H1 (cell line): ENCODE measurements around the gene NT5C3B. TPM values are rescaled to one million over a fixed set of nuclear protein-coding genes. Genes with fewer than 3 reads are reported as not detected.
A peak's percentile ranks its signal among the peaks of the same experiment; 100 is the strongest.

ENCODE experiments used
- CTCF ChIA-PET: fragments of 300-600 bp; sonication (Branson Sonifier 250); formaldehyde crosslinking; loops from one replicate; lab custom pipeline; 2021; ENCODE audit not compliant: partially characterized antibody; lab: Charles Lee
- POLR2A ChIA-PET: fragments of 300-600 bp; sonication (Branson Sonifier 250); formaldehyde crosslinking; loops from one replicate; lab custom pipeline; 2021; ENCODE audit warnings: inconsistent platforms; ENCODE audit not compliant: partially characterized antibody; lab: Charles Lee
- DNase-seq, 2 experiments: peaks; one replicate each; pipeline versions ENCODE4 v3.0.0 to v3.0.0-alpha.2; 2010 to 2022; ENCODE audit warnings: low spot score in 2 of 2, low read depth in 1 of 2, mixed read lengths in 1 of 2
- FAIRE-seq: peaks from 2 replicates; lab custom pipeline; 2011; peaks lifted over from hg19 to GRCh38; lab: Jason Lieb, UNC
- H2AFZ ChIP-seq: 2 replicates; pipeline ENCODE4 v1.8.1; 2012; ENCODE audit warnings: low read length, inconsistent platforms
- H2AK5ac ChIP-seq: 2 replicates; pipeline ENCODE4 v1.6.1; 2013; ENCODE audit warnings: low read depth, low read length
- H2BK120ac ChIP-seq: replicated peaks from 2 replicates; pipeline ENCODE3; 2013; ENCODE audit warnings: low read depth, low read length, inconsistent platforms
- H2BK12ac ChIP-seq: 2 replicates; pipeline ENCODE4 v1.6.1; 2013; ENCODE audit warnings: low read depth, low read length
- H2BK15ac ChIP-seq: 2 replicates; pipeline ENCODE4 v1.6.1; 2013; ENCODE audit warnings: low read length
- H2BK20ac ChIP-seq: 2 replicates; pipeline ENCODE4 v1.6.1; 2013; ENCODE audit warnings: low read length
- H2BK5ac ChIP-seq: 2 replicates; pipeline ENCODE4 v1.6.1; 2013; ENCODE audit warnings: low read depth, low read length
- H3K14ac ChIP-seq: 2 replicates; pipeline ENCODE4 v1.6.1; 2013; ENCODE audit warnings: inconsistent platforms; ENCODE audit not compliant: insufficient read length
- H3K18ac ChIP-seq: 2 replicates; pipeline ENCODE4 v1.6.1; 2013; ENCODE audit warnings: low read length; ENCODE audit errors: extremely low read depth
- H3K23ac ChIP-seq: 2 replicates; pipeline ENCODE4 v1.6.1; 2013; ENCODE audit warnings: inconsistent platforms; ENCODE audit not compliant: insufficient read length
- H3K23me2 ChIP-seq: 2 replicates; pipeline ENCODE4 v1.6.1; 2013; ENCODE audit warnings: low read depth, low read length
- H3K27ac ChIP-seq: 2 replicates; pipeline ENCODE4 v1.6.1; 2011; ENCODE audit warnings: low read depth, low read length, inconsistent platforms
- H3K27me3 ChIP-seq, 4 experiments: replicated peaks in 1 of 4; 1 replicate in 1 of 4; 2 replicates in 3 of 4; pipeline versions ENCODE4 v1.6.1 to v1.8.1; 2011 to 2013; ENCODE audit warnings: low read length in 3 of 4, mild to moderate bottlenecking in 3 of 4, inconsistent platforms in 2 of 4, mixed read lengths in 2 of 4, moderate library complexity in 1 of 4; ENCODE audit not compliant: control insufficient read depth in 3 of 4, insufficient read depth in 3 of 4; ENCODE audit errors: extremely low read depth in 1 of 4
- H3K36me3 ChIP-seq, 4 experiments: 2 replicates each; pipeline versions ENCODE4 v1.6.1 to v1.8.1; 2011 to 2013; ENCODE audit warnings: mild to moderate bottlenecking in 4 of 4, low read length in 3 of 4, moderate library complexity in 2 of 4, control low read depth in 1 of 4, inconsistent platforms in 1 of 4; ENCODE audit not compliant: insufficient read depth in 4 of 4, control insufficient read depth in 2 of 4
- H3K4ac ChIP-seq: replicated peaks from 2 replicates; pipeline ENCODE3; 2013; ENCODE audit warnings: low read length, low read depth, mixed read lengths, inconsistent platforms; ENCODE audit not compliant: insufficient read length
- H3K4me1 ChIP-seq, 4 experiments: replicated peaks in 1 of 4; 1 replicate in 1 of 4; 2 replicates in 3 of 4; pipeline versions ENCODE4 v1.6.1 to v1.8.1; 2011 to 2013; ENCODE audit warnings: low read length in 3 of 4, inconsistent platforms in 2 of 4, mixed read lengths in 1 of 4; ENCODE audit not compliant: insufficient read depth in 4 of 4, control insufficient read depth in 3 of 4
- H3K4me2 ChIP-seq, 2 experiments: 2 replicates each; pipeline versions ENCODE4 v1.6.1 to v1.8.1; 2011 to 2013; ENCODE audit warnings: low read depth in 2 of 2, low read length in 2 of 2, control low read depth in 1 of 2, inconsistent platforms in 1 of 2, mild to moderate bottlenecking in 1 of 2; ENCODE audit not compliant: insufficient read depth in 1 of 2
- H3K4me3 ChIP-seq, 4 experiments: fragments of 200-600, 300-600 bp in 1 of 4; sonication (generic), shearing (Covaris generic), sonication (Bioruptor Twin) in 1 of 4; 2 replicates each; pipeline versions ENCODE4 v1.5.1 to v1.8.1; 2011 to 2016; ENCODE audit warnings: low read length in 4 of 4, low read depth in 3 of 4, control low read depth in 2 of 4, inconsistent platforms in 2 of 4, mild to moderate bottlenecking in 2 of 4, mixed read lengths in 1 of 4, moderate library complexity in 1 of 4; ENCODE audit not compliant: insufficient read depth in 2 of 4; ENCODE audit errors: extremely low read depth in 1 of 4
- H3K56ac ChIP-seq: replicated peaks from 2 replicates; pipeline ENCODE3; 2013; ENCODE audit warnings: low read depth, mild to moderate bottlenecking, mixed read lengths, low read length, inconsistent platforms; ENCODE audit not compliant: insufficient read length
- H3K79me1 ChIP-seq: 2 replicates; pipeline ENCODE4 v1.6.1; 2013; ENCODE audit warnings: low read depth, low read length, control low read depth
- H3K79me2 ChIP-seq, 2 experiments: 2 replicates each; pipeline versions ENCODE4 v1.6.1 to v1.8.1; 2012 to 2013; ENCODE audit warnings: low read length in 2 of 2, mild to moderate bottlenecking in 2 of 2, inconsistent platforms in 1 of 2; ENCODE audit not compliant: insufficient read depth in 2 of 2, control insufficient read depth in 1 of 2
- H3K9ac ChIP-seq, 4 experiments: replicated peaks in 1 of 4; 1 replicate in 1 of 4; 2 replicates in 3 of 4; pipeline versions ENCODE4 v1.6.1 to v1.8.1; 2011 to 2013; ENCODE audit warnings: low read depth in 3 of 4, low read length in 3 of 4, control low read depth in 2 of 4, mild to moderate bottlenecking in 2 of 4, moderate library complexity in 2 of 4, inconsistent platforms in 1 of 4; ENCODE audit errors: extremely low read depth in 1 of 4
- H3K9me3 ChIP-seq, 2 experiments: 2 replicates each; pipeline versions ENCODE4 v1.6.1 to v1.8.1; 2012 to 2013; ENCODE audit warnings: mild to moderate bottlenecking in 2 of 2, moderate library complexity in 2 of 2, control low read depth in 1 of 2, inconsistent platforms in 1 of 2, low read depth in 1 of 2, low read length in 1 of 2, mixed read lengths in 1 of 2; ENCODE audit not compliant: insufficient read depth in 2 of 2
- H4K20me1 ChIP-seq, 2 experiments: replicated peaks in 1 of 2; 2 replicates each; pipeline versions ENCODE3 to v1.8.1; 2011 to 2013; ENCODE audit warnings: inconsistent platforms in 2 of 2, low read length in 2 of 2, mild to moderate bottlenecking in 1 of 2; ENCODE audit not compliant: insufficient read depth in 2 of 2, control insufficient read depth in 1 of 2
- H4K5ac ChIP-seq: 2 replicates; pipeline ENCODE4 v1.6.1; 2013; ENCODE audit warnings: low read length, low read depth, mixed read lengths, inconsistent platforms; ENCODE audit not compliant: insufficient read length
- H4K8ac ChIP-seq: 2 replicates; pipeline ENCODE4 v1.8.0; 2013; ENCODE audit warnings: mild to moderate bottlenecking, moderate library complexity, low read length, inconsistent platforms; ENCODE audit not compliant: insufficient read depth; ENCODE audit errors: extremely low read depth
- H4K91ac ChIP-seq: replicated peaks from 2 replicates; pipeline ENCODE3; 2013; ENCODE audit warnings: low read length, mixed read lengths, inconsistent platforms; ENCODE audit not compliant: insufficient read length
- EZH2 ChIP-seq: fragments of 200-600 bp; sonication (generic); IDR thresholded peaks from 2 replicates; pipeline ENCODE4 v1.7.1; 2012; ENCODE audit warnings: low read depth, mild to moderate bottlenecking, moderate library complexity, low read length, inconsistent platforms; ENCODE audit not compliant: severe bottlenecking
- FOSL1 ChIP-seq: IDR thresholded peaks from 2 replicates; pipeline ENCODE4 v1.6.1; 2011; ENCODE audit warnings: mild to moderate bottlenecking, low read depth, low read length, moderate library complexity; ENCODE audit not compliant: insufficient read depth
- GABPA ChIP-seq: IDR thresholded peaks from 2 replicates; pipeline ENCODE4 v1.6.1; 2011; ENCODE audit warnings: mild to moderate bottlenecking, low read length, moderate library complexity, borderline replicate concordance; ENCODE audit not compliant: insufficient read depth
- KDM4A ChIP-seq: IDR thresholded peaks from one replicate; pipeline ENCODE4 v1.7.1; 2012; ENCODE audit warnings: low read depth, mild to moderate bottlenecking, moderate library complexity, low read length, inconsistent platforms; ENCODE audit not compliant: severe bottlenecking
- NRF1 ChIP-seq: IDR thresholded peaks from 2 replicates; pipeline ENCODE4 v1.6.1; 2011; ENCODE audit warnings: mild to moderate bottlenecking, low read depth, low read length, improper control_type of control experiment
- POU5F1 ChIP-seq: IDR thresholded peaks from 2 replicates; pipeline ENCODE4 v1.6.1; 2011; ENCODE audit warnings: low read depth, mild to moderate bottlenecking, low read length, moderate library complexity
- RBBP5 ChIP-seq: IDR thresholded peaks from 2 replicates; pipeline ENCODE4 v1.7.1; 2012; ENCODE audit warnings: low read depth, mild to moderate bottlenecking, inconsistent platforms, low read length, moderate library complexity, borderline replicate concordance
- RFX5 ChIP-seq: IDR thresholded peaks from 2 replicates; pipeline ENCODE4 v1.6.1; 2011; ENCODE audit warnings: low read depth, low read length, improper control_type of control experiment, borderline replicate concordance
- SRF ChIP-seq: IDR thresholded peaks from 2 replicates; pipeline ENCODE4 v1.6.1; 2011; ENCODE audit warnings: mild to moderate bottlenecking, low read depth, low read length, moderate library complexity
- TAF1 ChIP-seq: IDR thresholded peaks from 2 replicates; pipeline ENCODE4 v1.6.1; 2011; ENCODE audit warnings: mild to moderate bottlenecking, low read depth, low read length
- WGBS, 2 experiments: shearing (Covaris generic) in 1 of 2; methylation state at CpG; one replicate each; pipeline versions ENCODE4 v1.1.6 to v1.1.7; 2013 to 2015; ENCODE audit warnings: low lambda C conversion rate in 2 of 2, mixed read lengths in 2 of 2, inconsistent platforms in 1 of 2, low coverage in 1 of 2, missing lambda C conversion rate in 1 of 2; ENCODE audit not compliant: insufficient replicate concordance in 2 of 2, insufficient coverage in 1 of 2, insufficient read length in 1 of 2; ENCODE audit errors: extremely low coverage in 1 of 2, missing lambda C conversion rate in 1 of 2; 5-methylcytosine and 5-hydroxymethylcytosine counted together
- polyA plus RNA-seq, 7 experiments: library from polyadenylated mRNA; depleted of rRNA in 3 of 7; stranded (reverse) in 5 of 7; unstranded in 2 of 7; fragments of >200 nt in 5 of 7; fragments of 200-250 nt in 2 of 7; gene quantifications; 1 replicate in 5 of 7; 2 replicates in 1 of 7; 4 replicates in 1 of 7; pipeline versions ENCODE4 v1.2.1 to v1.2.3, GENCODE V29; 2011 to 2013; ENCODE audit warnings: missing spikeins in 2 of 7, mixed read lengths in 2 of 7
- total RNA-seq: library from RNA; stranded (reverse); fragmentation: NEBNext Ultra II Directional; extraction: Animal tissue kit (Norgen Biotek cat#: 25700); gene quantifications from 2 replicates; pipeline ENCODE4 v1.2.1, GENCODE V29; 2021

The NT5C3B gene
- total and polyA plus RNA-seq, 2 of the 8 experiments (the other 6 are each of a cell fraction or from before 2014, with no cell fraction given) = 68.7 to 94.5 TPM

DNA sequence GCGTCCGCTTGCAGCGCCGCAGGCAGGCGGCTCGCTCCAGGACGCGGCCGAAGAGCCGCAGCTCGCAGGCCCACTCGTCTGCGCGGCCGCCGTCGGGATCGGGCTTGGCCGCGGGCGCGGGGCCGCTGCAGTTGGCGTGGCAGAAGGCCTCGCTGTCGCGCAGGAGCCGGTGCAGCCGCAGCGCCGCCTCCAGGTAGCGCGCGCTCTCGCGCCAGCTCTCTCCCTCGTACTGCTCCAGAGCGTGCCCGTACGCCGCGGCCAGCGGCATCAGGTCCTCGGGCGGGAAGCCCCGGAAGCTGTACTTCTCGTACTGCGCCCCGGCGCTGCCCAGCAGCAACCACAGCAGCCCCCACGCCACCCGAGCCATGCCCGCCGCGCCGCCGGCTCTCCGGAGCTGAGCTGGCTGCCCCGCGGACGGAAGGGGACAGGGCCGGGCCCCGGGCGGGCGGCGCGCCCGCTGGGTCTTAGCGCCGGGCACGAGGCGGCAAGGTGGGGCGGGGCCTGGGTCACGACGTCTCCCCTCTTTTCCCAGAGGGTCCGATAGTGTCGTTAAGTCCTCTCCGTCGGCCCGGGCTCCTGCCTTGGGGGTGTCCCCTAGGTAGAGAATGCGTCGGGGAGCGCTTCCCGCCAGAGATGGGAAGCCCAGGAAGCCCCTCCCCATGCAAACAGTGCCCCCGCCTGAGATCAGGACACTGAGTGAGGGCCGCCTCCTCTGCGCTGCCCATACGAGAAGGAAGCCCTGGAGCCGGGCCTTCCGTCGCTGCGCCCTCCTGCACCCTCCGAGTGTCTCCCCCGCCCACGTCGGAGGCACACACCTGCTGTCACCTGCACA is 24.3 kb downstream of the NT5C3B start, which contains the start of gene P3H4:
TSS of gene P3H4 (minus strand) at position 401 of the 832 bp plus-strand sequence. CDS start at position 367, 34 bp downstream.
- Histone ChIP-seq H3K27me3 (peaks cover 0 to 6% (median 3%) of the 10 kb centered on the region in 4 experiments; a peak in 4 of 7 replicates), H3K4me2 (peak within 1 kb of the TSS; percentile 94 to 95), H3K9me3 (peaks cover 0 to 4% of the 10 kb centered on the region in 2 experiments; a peak in 1 of 4 replicates), H3K18ac (peak within 1 kb of the TSS; percentile 99), H2BK5ac (peak within 1 kb of the TSS; percentile 91; the same call in 1 of the 2 replicates), H3K36me3 (no peaks in the 10 kb centered on the region; a peak in 1 of 8 replicates), H3K23ac (no peak within 1 kb of the TSS), H3K79me2 (peaks cover 0 to 33% of the 10 kb centered on the region in 2 experiments; a peak in 2 of 4 replicates), H2BK20ac (peak within 1 kb of the TSS; percentile 86; the same call in 1 of the 2 replicates), H3K79me1 (peaks cover 16% of the 10 kb centered on the region), H3K27ac (peak within 1 kb of the TSS; percentile 65; the same call in 1 of the 2 replicates), H4K20me1 (peaks cover 0 to 12% of the 10 kb centered on the region in 2 experiments), H4K8ac (peak within 1 kb of the TSS; percentile 75; the same call in 1 of the 2 replicates), H2BK12ac (peak within 1 kb of the TSS; percentile 99; the same call in 1 of the 2 replicates), H2BK120ac (peak within 1 kb of the TSS; percentile 76), H2AFZ (peak within 1 kb of the TSS; percentile 82; the same call in 1 of the 2 replicates), H3K4me1 (peaks cover 0 to 23% (median 7%) of the 10 kb centered on the region in 4 experiments; a peak in 6 of 7 replicates), H4K91ac (peak within 1 kb of the TSS; percentile 98), H3K4me3 (peak within 1 kb of the TSS; percentile 70 to 94 (median 81)), H3K14ac (no peak within 1 kb of the TSS), H3K4ac (peak within 1 kb of the TSS; percentile 98), H2BK15ac (peak within 1 kb of the TSS; percentile 100), H3K9ac (peak within 1 kb of the TSS in 3 of 4 experiments; percentile 66 to 72 (median 68); a peak in 5 of 7 replicates), H3K56ac (peak within 1 kb of the TSS; percentile 96), H3K23me2 (peaks cover 21% of the 10 kb centered on the region), H2AK5ac (no peak within 1 kb of the TSS), H4K5ac (peak within 1 kb of the TSS; percentile 95)
- 2% methylated on average over 62 of the region's 96 CpGs; no CpG with 5 or more reads in 1 of the 2 experiments for WGBS, 2 experiments
- ChIA-PET CTCF (interaction anchor here (0.6 to 4.8 kb wide), 31 partner anchors 10 to 1295 kb away, joined by 3 to 46 read pairs (median 5); partner anchors contain the start of genes JUP and KLHL11), POLR2A (interaction anchor here (0.7 to 4.2 kb wide), 24 partner anchors 10 to 133 kb away, joined by 3 to 40 read pairs (median 5); partner anchors contain the start of genes ACLY, EIF1, HAP1 and JUP)
- FAIRE-seq (no peak), DNase-seq (peak in 1 of 2 experiments; percentile 93)
- TF ChIP-seq GABPA (0 out of 2 replicates have a peak, but pooled peaks have one; percentile 13), KDM4A (peak; percentile 89), TAF1 (peak; percentile 49), RFX5 (no peak), NRF1 (no peak), FOSL1 (peak; percentile 99), RBBP5 (peak; percentile 70; the same call in 1 of the 2 replicates), EZH2 (peak; percentile 36), SRF (no peak), POU5F1 (no peak)
